SK-N-SH treated with all-trans-retinoic acid at 6 μM for 48 hours (cell line): ENCODE data around the gene EFCAB13.

Experiments used
- CREB5 ChIP-seq: fragments of 250-450 bp; sonication (Bioruptor Pico); IDR thresholded peaks from 2 replicates; pipeline ENCODE4 v1.5.1; 2020; ENCODE audit warnings: low read depth, mild to moderate bottlenecking, moderate library complexity
- CSDC2 ChIP-seq: fragments of 250-450 bp; sonication (Bioruptor Pico); IDR thresholded peaks from 2 replicates; pipeline ENCODE4 v1.5.0; 2020; ENCODE audit warnings: mild to moderate bottlenecking, moderate library complexity
- CSRNP3 ChIP-seq: fragments of 250-450 bp; sonication (Bioruptor Pico); IDR thresholded peaks from 2 replicates; pipeline ENCODE4 v1.5.1; 2021; ENCODE audit warnings: mild to moderate bottlenecking, moderate library complexity
- PATZ1 ChIP-seq: fragments of 250-450 bp; sonication (Bioruptor Pico); IDR thresholded peaks from 2 replicates; pipeline ENCODE4 v1.8.0; 2020; ENCODE audit warnings: mild to moderate bottlenecking, moderate library complexity, borderline replicate concordance
- PPARA ChIP-seq: fragments of 250-450 bp; sonication (Bioruptor Pico); IDR thresholded peaks from 2 replicates; pipeline ENCODE4 v1.5.0; 2020; ENCODE audit warnings: mild to moderate bottlenecking, borderline replicate concordance
- RARB ChIP-seq: fragments of 250-450 bp; sonication (Bioruptor Pico); IDR thresholded peaks from 2 replicates; pipeline ENCODE4 v1.8.0; 2021; ENCODE audit warnings: mild to moderate bottlenecking, moderate library complexity
- TOX ChIP-seq: fragments of 250-450 bp; sonication (Bioruptor Pico); IDR thresholded peaks from 2 replicates; pipeline ENCODE4 v1.8.0; 2021; ENCODE audit warnings: mild to moderate bottlenecking, moderate library complexity, borderline replicate concordance
- ZFP3 ChIP-seq: fragments of 250-450 bp; sonication (Bioruptor Pico); IDR thresholded peaks from 2 replicates; pipeline ENCODE4 v1.5.0; 2020; ENCODE audit warnings: mild to moderate bottlenecking, moderate library complexity
- ZNF565 ChIP-seq: fragments of 450-650 bp; formaldehyde crosslinking; conservative IDR thresholded peaks from 2 replicates; pipeline ENCODE4 v1.5.0; 2020; ENCODE audit warnings: low read depth, mild to moderate bottlenecking, moderate library complexity
- ZNF8 ChIP-seq: fragments of 450-650 bp; formaldehyde crosslinking; IDR thresholded peaks from 2 replicates; pipeline ENCODE4 v1.5.0; 2020; ENCODE audit warnings: mild to moderate bottlenecking, moderate library complexity

GRCh38 chr17:47289302-47289701, 34.5 kb upstream of the EFCAB13 start:
- no peak for TF ChIP-seq RARB (CRISPR knock-in tag)
- no peak for TF ChIP-seq PPARA (CRISPR knock-in tag)
- no peak for TF ChIP-seq CSRNP3 (CRISPR knock-in tag)
- TF ChIP-seq PATZ1 (CRISPR knock-in tag) = no peak
- no peak for TF ChIP-seq ZFP3
- TF ChIP-seq CSDC2 (CRISPR knock-in tag) = no peak
- TF ChIP-seq ZNF8 (CRISPR knock-in tag) = no peak
- no peak for TF ChIP-seq TOX (CRISPR knock-in tag)
- no peak for TF ChIP-seq CREB5 (CRISPR knock-in tag)
- no peak for TF ChIP-seq ZNF565 (CRISPR knock-in tag)
